HepG2 (cell line): ENCODE measurements around the gene NRN1L. TPM values are rescaled to one million over a fixed set of nuclear protein-coding genes. Genes with fewer than 3 reads are reported as not detected.

ENCODE experiments used
- AHR ChIP-seq: IDR thresholded peaks from 2 replicates; pipeline ENCODE4 v1.6.1; 2018; ENCODE audit warnings: missing genetic modification reagents, missing compliant biosample characterization
- ATF4 ChIP-seq, 2 experiments: fragments of 450-650 bp in 1 of 2; sonication (generic) in 1 of 2; formaldehyde crosslinking; IDR thresholded peaks; 2 replicates each; pipeline versions ENCODE4 v1.5.0 to v1.8.0; 2020 to 2022; ENCODE audit warnings: mild to moderate bottlenecking in 1 of 2, missing genetic modification reagents in 1 of 2
- ATF6 ChIP-seq: sonication (generic); formaldehyde crosslinking; conservative IDR thresholded peaks from 2 replicates; pipeline ENCODE4 v1.4.0; 2020; ENCODE audit warnings: missing genetic modification reagents
- BORCS8-MEF2B ChIP-seq: sonication (generic); formaldehyde crosslinking; IDR thresholded peaks from 2 replicates; pipeline ENCODE4 v1.8.0; 2022; ENCODE audit warnings: mild to moderate bottlenecking, missing genetic modification reagents
- HNRNPH1 ChIP-seq: fragments of 200-400 bp; formaldehyde crosslinking; optimal IDR thresholded peaks from 2 replicates; pipeline ENCODE3; 2017; ENCODE audit warnings: mild to moderate bottlenecking, low read depth, low read length
- HNRNPLL ChIP-seq: fragments of 200-400 bp; formaldehyde crosslinking; IDR thresholded peaks from 2 replicates; pipeline ENCODE4 v1.6.1; 2017; ENCODE audit warnings: mild to moderate bottlenecking, low read depth, low read length; ENCODE audit not compliant: poor library complexity, severe bottlenecking
- KAT7 ChIP-seq: IDR thresholded peaks from 2 replicates; pipeline ENCODE4 v1.6.1; 2018; ENCODE audit warnings: borderline replicate concordance, missing compliant biosample characterization
- NCOR1 ChIP-seq: fragments of 200-600 bp; sonication (generic); IDR thresholded peaks from 2 replicates; pipeline ENCODE4 v1.7.0; 2017; ENCODE audit warnings: antibody characterized with exemption, low read length, borderline replicate concordance
- NFYB ChIP-seq: sonication (generic); formaldehyde crosslinking; IDR thresholded peaks from 2 replicates; pipeline ENCODE4 v1.4.0; 2020; ENCODE audit warnings: missing genetic modification reagents
- PCBP1 ChIP-seq: fragments of 200-400 bp; formaldehyde crosslinking; IDR thresholded peaks from 2 replicates; pipeline ENCODE4 v1.6.1; 2017; ENCODE audit warnings: mild to moderate bottlenecking, low read depth, low read length, borderline replicate concordance
- SIN3A ChIP-seq: IDR thresholded peaks from 2 replicates; pipeline ENCODE4 v1.6.1; 2011; ENCODE audit warnings: low read depth, mild to moderate bottlenecking, control low read depth, low read length, borderline replicate concordance
- SIX1 ChIP-seq: sonication (generic); formaldehyde crosslinking; IDR thresholded peaks from 2 replicates; pipeline ENCODE4 v1.4.0; 2020; ENCODE audit warnings: missing genetic modification reagents, borderline replicate concordance
- TFAP4 ChIP-seq: sonication (generic); IDR thresholded peaks from 2 replicates; pipeline ENCODE4 v1.6.1; 2016; ENCODE audit warnings: low read depth, borderline replicate concordance
- TFDP2 ChIP-seq: sonication (generic); formaldehyde crosslinking; IDR thresholded peaks from 2 replicates; pipeline ENCODE4 v1.4.0; 2020; ENCODE audit warnings: missing genetic modification reagents
- ZBTB39 ChIP-seq: sonication (generic); formaldehyde crosslinking; IDR thresholded peaks from 2 replicates; pipeline ENCODE4 v1.5.0; 2020; ENCODE audit warnings: missing genetic modification reagents
- ZFP37 ChIP-seq: sonication (generic); formaldehyde crosslinking; IDR thresholded peaks from 2 replicates; pipeline ENCODE4 v1.4.0; 2020; ENCODE audit warnings: missing genetic modification reagents, borderline replicate concordance
- ZNF143 ChIP-seq: sonication (generic); formaldehyde crosslinking; IDR thresholded peaks from 2 replicates; pipeline ENCODE4 v1.4.0; 2020; ENCODE audit warnings: missing genetic modification reagents
- ZNF232 ChIP-seq: sonication (generic); formaldehyde crosslinking; IDR thresholded peaks from 2 replicates; pipeline ENCODE4 v1.4.0; 2020; ENCODE audit warnings: missing genetic modification reagents, borderline replicate concordance
- ZNF3 ChIP-seq: IDR thresholded peaks from 2 replicates; pipeline ENCODE4 v1.7.0; 2017; ENCODE audit warnings: inconsistent platforms
- ZNF367 ChIP-seq: sonication (generic); formaldehyde crosslinking; IDR thresholded peaks from 2 replicates; pipeline ENCODE4 v1.4.0; 2020; ENCODE audit warnings: missing genetic modification reagents, borderline replicate concordance
- ZNF597 ChIP-seq: sonication (generic); formaldehyde crosslinking; IDR thresholded peaks from 2 replicates; pipeline ENCODE4 v1.5.0; 2020; ENCODE audit warnings: missing genetic modification reagents
- polyA plus RNA-seq, 8 experiments: library from polyadenylated mRNA; depleted of rRNA in 3 of 8; stranded (reverse) in 7 of 8; unstranded in 1 of 8; fragments of >200 nt; fragmentation: Illumina TruSeq in 4 of 8; extraction: Trizol in 4 of 8; gene quantifications; 2 replicates each; pipeline versions ENCODE4 v1.2.1 to v1.2.3, GENCODE V29; 2011 to 2016; ENCODE audit warnings: low read depth in 4 of 8, missing spikeins in 1 of 8, mixed read lengths in 1 of 8; ENCODE audit not compliant: insufficient read depth in 1 of 8
- total RNA-seq, 5 experiments: library from RNA; depleted of rRNA; stranded (reverse); fragments of >200 nt; fragmentation: Illumina TruSeq; extraction: Trizol; gene quantifications; 2 replicates each; pipeline ENCODE4 v1.2.3, GENCODE V29; 2016; ENCODE audit warnings: low read depth in 1 of 5

NRN1L gene
- total and polyA plus RNA-seq, 2 of the 13 experiments (the other 11 are each of a cell fraction or from before 2014, with no cell fraction given), result 0.53 to 1.2 TPM

- TF ChIP-seq ZBTB39 (CRISPR knock-in tag) (0 out of 2 replicates have a peak, but pooled peaks have one; percentile 7), ATF4 (CRISPR knock-in tag; IDR thresholded peaks at IDR 0.05) (peak in 1 of 2 experiments; percentile 57; a peak in 2 of 4 replicates), ZNF3 (CRISPR knock-in tag) (no peak), ZNF143 (CRISPR knock-in tag) (peak; percentile 30; the same call in 1 of the 2 replicates), ZNF232 (peak; percentile 93), ZFP37 (CRISPR knock-in tag) (peak; percentile 80; the same call in 1 of the 2 replicates), BORCS8-MEF2B (CRISPR knock-in tag) (peak; percentile 86), ZNF597 (peak; percentile 79; the same call in 1 of the 2 replicates), KAT7 (peak; percentile 90), HNRNPH1 (no peak), SIX1 (CRISPR knock-in tag) (no peak), HNRNPLL (peak; percentile 83), SIN3A (peak; percentile 98), TFDP2 (CRISPR knock-in tag) (peak; percentile 76), TFAP4 (peak; percentile 78; the same call in 1 of the 2 replicates), NFYB (CRISPR knock-in tag) (peak; percentile 75), AHR (CRISPR knock-in tag) (peak; percentile 56), NCOR1 (peak; percentile 30; the same call in 1 of the 2 replicates), ATF6 (CRISPR knock-in tag) (no peak), ZNF367 (peak; percentile 84; the same call in 1 of the 2 replicates), PCBP1 (peak; percentile 80; the same call in 1 of the 2 replicates)
Observed at GRCh38 chr16:67935402-67936123, 50.9 kb downstream of the NRN1L start (continued).
